Stimulated activated CD4-positive, alpha-beta T cell treated with anti-CD3 and anti-CD28 coated beads, Interleukin-12 subunit alpha, Interleukin-12 subunit beta, amount 100 ng/mL, for 48 hours (primary cell): ENCODE data around the gene CPXM1.

Experiments used
- DNase-seq, 3 donors: peaks; one replicate each; pipeline ENCODE4 v3.0.0-alpha.2; 2020; ENCODE audit warnings: low read depth in 2 of 3, low spot score in 1 of 3

CPXM1 gene

GRCh38 chr20:2750491-2751251 is 49.8 kb downstream of the CPXM1 start:
- DNase-seq: no peak

- DNase-seq: no peak
Measured at GRCh38 chr20:2749951-2750490, 50.4 kb downstream of the CPXM1 start.

- no peak for DNase-seq
Measured at GRCh38 chr20:2749343-2749950, 51.0 kb downstream of the CPXM1 start.

- no peak for DNase-seq
Measured at GRCh38 chr20:2748551-2749342, 51.7 kb downstream of the CPXM1 start.

- DNase-seq: no peak
Measured at GRCh38 chr20:2747676-2748235, 52.7 kb downstream of the CPXM1 start.

- no peak for DNase-seq
Measured at GRCh38 chr20:2746636-2747265, 53.7 kb downstream of the CPXM1 start.

GRCh38 chr20:2745936-2746635 is 54.3 kb downstream of the CPXM1 start:
- no peak for DNase-seq

- DNase-seq: no peak
Measured at GRCh38 chr20:2745060-2745910, 55.1 kb downstream of the CPXM1 start.
